Measurements from ENCODE around the gene DPYSL3.

The DPYSL3 gene

DNA sequence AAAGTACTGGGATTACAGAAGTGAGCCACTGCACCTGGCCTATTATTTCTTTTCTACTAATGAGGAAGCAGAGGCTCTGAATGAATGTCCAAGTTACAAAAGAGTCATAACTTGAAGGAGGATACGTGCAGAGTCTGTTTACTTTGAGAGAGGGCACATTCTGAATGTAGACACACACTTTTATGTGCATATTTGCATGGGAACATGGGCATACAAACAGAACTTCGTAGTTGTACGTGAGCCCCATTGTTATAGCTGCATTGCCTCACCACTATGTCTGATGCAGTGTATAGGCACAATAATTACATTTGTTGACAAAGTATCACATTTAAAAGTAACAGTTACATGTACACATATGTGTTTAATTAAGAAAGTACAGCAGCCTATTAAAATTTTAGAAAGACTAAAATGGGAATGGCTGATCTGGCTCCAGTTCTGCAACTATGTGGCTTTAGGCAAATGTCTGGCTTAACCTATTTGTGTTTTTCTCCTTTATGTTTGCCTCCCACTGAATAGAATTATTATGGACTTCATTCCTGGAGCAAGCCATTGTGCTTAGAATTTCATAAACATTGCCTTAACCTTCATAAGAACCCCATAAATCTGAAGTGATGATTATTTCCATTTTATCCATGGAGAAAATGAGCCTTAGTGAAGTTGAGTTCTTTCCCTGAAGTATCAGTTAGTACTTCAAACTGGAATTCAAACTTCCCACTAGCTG, 3.0 kb upstream of the DPYSL3 start:
- no peak for DNase-seq (ENCODE audit: low spot score)

DNA sequence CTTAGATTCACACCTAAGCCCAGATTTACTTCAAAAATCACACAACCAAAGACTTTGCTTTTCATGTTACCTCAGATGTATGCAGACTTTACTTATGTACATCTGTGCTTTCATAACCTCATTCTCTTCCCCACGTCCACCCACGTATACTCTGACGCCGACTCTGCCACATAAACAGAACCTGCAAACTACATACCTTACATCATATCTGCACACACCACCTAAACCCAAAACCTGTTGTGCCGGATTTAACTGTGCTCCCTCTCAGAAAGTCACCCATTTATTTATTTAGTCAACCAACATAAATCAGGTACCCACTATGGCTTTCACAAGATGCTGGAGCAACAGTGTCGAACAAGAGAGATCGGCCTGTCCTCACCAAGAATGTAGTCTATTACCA, 1.0 kb upstream of the DPYSL3 start:
- no peak for DNase-seq (ENCODE audit: low spot score)

DNA sequence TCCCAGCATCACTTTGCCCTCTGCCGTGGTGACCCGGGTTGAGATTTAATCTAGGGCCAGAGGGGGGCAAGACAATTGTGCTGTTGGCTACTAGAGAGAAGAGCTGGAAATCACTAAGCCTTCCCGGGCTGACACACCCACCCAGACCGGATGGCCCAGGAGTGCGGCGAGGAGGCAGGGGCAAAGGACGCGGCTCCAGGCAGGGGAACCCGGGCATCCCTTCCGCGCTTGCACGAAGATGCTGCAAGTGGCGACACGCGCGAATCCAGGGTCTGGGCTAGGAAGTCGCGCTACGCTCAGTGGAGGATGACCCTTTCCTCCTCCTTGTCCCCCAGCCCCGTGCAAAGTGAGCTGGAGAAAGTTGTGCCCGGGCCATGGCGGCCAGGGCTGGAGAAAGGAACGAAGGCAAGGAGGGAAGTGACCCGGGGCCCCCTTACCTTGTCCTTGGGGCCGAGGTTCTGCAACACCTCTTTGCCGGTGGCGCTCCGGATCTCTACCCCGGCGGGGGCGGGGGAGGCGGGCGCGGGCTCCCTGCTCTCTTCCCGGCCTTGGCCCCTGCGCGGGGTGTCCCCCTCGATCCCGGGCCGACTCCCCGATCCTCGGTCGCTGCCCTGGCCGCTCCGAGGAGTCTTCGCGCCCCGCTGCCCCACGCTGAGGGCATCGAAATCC, 693 bp downstream of the DPYSL3 start:
- DNase-seq (ENCODE audit: low spot score) = no peak

GRCh38 chr5:147508711-147509040, 1.2 kb downstream of the DPYSL3 start:
- no peak for DNase-seq (ENCODE audit: low spot score)

DNA sequence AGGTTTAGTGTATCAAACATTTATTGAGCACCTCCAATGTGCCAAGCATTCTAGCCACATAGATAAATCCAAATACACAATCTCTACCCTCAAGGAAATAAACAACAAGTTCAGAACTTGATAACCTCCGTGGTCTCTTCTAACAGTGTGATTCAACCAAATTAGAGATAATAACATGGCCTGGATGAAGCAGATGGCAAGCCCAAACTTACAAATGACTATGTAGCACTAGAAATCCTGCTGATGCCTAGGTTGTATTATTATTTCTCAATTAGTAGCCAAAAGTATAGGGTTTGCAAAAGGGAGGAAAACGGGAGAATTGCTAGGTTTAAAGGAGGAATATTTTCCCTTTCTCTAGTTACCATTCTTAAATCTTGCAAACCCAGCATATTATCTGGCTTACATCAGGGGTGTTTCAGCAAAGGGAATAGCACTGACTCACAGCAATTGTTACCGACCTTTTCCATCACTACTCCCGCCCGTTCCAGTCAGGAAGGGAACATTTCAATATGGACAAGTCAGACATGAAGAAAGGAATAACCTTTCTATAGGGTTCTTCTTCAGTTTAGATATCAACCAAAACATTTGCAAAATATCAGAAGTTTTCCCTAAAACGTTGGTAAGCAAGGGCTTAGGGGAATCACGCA, 2.3 kb downstream of the DPYSL3 start:
- DNase-seq (ENCODE audit: low spot score) = no peak

GRCh38 chr5:147504535-147504934, 5.3 kb downstream of the DPYSL3 start:
- no peak for DNase-seq (ENCODE audit: low spot score)

GRCh38 chr5:147504011-147504410, 5.9 kb downstream of the DPYSL3 start:
- DNase-seq (ENCODE audit: low spot score) = no peak

DNA sequence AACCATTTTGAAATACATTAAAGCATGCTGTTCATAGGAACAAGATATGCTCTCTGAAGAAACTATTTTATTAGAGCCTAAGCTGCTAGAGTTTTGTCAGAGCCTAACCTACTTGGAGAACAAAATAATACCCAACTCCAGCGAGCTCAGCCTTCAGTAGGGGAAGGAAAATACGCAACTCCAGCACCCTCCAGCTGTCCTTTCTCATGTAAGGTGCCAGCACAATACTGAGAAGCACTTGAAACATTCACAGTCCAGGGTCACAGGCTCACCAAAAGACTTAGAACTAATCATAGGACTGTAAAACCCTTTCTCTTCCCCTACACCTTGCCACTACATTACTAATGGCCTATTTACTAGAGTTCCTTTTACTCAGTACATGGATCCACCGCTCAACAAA, 18.9 kb downstream of the DPYSL3 start:
- DNase-seq (ENCODE audit: low spot score) = no peak

DNA sequence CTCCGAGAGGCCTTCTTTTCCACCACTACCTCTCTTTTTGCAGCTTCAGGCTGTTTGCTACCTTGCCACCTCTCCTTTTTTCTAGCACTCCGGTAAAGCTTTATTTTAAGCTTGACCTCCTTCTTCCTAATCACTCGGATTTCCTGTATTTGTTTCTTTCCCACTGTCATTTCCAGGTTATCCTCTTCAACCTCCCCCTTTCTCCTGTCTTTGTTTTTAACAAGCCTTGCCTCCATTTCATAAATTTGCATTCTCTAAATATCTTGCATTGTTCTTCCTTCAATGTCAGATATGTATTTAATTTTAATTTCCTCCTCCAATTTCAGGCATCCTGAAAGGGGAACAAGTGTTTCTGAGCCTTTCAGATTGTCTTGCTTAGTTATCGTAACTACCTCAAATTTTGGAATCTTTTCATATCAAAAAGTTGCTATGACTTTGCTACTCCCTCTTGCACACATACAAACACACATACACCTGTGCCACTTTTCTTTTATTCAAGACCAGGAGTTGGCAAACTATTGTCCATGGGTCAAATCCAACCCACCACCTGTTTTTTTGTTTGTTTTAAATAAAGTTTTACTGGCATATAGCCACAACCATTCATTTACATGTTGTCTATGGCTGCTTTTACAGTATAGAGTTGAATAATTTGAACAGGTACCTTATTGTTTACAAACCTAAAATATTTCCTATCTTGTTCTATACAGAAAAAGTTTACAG, 22.7 kb downstream of the DPYSL3 start:
- no peak for DNase-seq (ENCODE audit: low spot score)

DNA sequence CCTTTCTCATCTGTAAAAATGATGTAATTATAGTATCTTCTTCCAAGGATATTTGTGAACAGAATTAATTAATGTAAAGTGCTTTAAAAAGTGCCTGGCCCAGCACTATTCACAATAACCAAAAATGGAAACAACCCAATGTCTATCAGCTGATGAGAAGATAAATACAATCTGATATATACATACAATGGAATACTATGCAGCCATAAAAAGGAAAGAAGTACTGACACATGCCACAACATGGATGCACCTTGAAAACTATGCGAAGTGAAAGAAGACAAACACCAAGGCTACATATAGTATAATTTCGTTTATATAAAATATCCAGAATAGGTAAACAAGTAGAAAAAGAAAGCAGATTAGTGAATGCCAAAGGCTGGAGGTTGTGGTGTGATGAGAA, 24.1 kb downstream of the DPYSL3 start:
- no peak for DNase-seq (ENCODE audit: low spot score)

DNA sequence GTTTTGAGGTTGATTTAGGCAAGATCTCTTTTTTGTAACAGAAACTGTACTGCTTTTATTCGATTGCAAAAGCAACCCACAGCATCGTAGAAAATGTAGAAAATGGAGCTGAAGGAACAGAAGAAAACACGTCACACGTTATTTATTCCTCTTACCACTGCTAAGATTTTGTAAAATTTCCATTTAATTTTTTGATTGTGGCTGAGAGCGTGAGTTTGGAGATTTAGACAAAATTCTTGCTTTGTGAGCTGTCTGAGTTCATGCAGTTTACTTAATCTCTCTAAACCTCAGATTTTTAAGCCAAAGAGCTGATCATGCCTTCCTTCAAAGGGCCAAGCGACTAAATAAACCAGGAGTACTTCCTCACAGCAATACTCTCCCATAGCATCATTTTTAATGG, 24.8 kb downstream of the DPYSL3 start:
- no peak for DNase-seq (ENCODE audit: low spot score)

DNA sequence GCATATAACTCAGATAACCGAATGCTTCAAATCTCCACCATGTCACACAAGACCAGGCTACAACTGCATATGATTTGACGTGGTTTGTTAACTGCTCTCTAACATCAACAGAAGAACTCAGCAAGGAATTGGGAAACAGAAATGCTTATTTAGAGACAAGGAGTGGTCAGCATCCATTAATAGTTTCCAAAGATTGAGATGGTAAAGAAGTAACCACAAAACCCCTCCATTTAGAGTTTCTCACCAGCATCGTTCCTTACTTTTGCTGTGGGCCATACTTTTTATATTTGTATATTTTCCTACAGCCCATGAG, 25.2 kb downstream of the DPYSL3 start:
- no peak for DNase-seq (ENCODE audit: low spot score)

DNA sequence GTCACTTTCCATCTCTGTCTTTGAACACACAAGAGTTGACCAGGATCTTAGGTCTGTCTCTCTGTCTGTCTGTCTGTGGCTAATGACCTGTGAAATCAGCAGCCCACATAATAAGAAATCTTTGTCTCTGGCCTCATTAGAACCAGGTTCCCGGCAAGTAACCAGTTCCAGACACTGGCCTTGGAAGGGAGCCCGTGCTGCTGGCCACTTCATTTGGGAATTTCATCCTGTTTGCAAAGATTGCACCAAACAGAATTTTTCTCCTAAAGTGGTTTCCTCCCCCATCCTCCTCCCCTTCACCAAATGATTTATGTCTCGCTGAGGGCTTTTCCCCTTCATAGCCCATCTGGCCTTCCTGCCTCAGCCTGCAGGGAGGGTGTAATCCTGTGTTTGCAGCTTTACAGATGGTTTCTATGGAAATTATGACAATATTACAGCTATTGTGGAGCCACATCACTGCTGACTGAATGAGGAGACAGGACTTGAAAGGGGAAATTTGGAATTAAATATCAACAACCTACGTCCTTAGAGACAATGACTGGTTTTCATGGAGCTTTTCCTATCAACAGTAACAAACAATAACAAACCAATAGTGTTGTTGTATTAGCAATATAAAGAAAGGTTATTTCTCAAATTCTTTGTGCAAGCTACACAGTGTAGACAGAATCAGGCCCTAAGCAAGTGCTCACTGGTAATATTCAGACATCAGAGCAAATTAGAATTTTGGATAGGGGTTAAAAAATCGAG, 25.7 kb downstream of the DPYSL3 start:
- no peak for DNase-seq (ENCODE audit: low spot score)

DNA sequence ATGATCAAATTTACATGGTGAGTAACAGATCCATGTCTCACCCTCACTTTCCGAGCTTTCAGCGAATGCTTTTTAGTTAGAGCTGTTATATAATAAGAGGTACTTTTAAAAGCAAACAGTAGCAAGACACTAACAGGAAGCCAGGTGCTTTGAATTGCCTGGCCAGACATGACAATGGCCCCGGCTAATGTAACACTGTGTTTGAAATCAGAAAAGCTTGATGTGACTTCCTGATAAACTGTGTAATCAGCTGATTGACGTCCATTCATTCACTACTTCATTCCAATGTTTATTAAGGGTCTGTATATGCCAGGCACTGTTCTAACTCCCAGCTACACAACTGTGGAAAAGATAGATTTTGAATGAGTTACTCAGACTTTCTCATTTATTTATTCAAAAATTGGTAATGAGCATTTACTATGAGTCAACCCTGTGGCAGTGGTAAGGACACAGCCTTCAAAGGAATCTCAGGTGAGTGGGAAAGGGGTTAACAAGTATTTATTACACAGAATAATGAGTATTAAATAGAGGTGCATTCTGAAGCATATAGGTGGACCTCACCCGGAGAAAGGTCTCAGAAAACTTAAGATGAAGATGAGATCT, 26.6 kb downstream of the DPYSL3 start:
- DNase-seq (ENCODE audit: low spot score) = no peak

DNA sequence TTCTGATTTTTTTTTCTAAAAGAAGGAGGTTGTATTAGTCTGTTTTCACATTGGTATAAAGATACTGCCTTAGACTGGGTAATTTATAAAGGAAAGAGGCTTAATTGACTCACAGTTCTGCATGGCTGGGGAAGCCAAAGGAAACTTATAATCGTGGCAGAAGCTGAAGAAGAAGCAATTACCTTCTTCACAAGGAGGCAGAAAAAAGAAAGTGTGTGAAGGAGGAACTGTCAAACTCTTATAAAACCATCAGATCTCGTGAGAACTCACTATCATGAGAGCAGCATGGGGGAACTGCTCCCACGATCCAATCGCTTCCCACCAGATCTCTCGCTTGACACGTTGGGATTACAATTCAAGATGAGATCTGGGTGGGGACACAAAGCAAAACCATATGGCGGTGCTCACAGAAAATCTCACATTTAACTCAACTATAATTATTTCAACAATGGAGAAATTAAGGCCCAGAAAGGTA, 27.1 kb downstream of the DPYSL3 start:
- no peak for DNase-seq (ENCODE audit: low spot score)

GRCh38 chr5:147481874-147482705, 27.8 kb downstream of the DPYSL3 start:
- no peak for DNase-seq (ENCODE audit: low spot score)

DNA sequence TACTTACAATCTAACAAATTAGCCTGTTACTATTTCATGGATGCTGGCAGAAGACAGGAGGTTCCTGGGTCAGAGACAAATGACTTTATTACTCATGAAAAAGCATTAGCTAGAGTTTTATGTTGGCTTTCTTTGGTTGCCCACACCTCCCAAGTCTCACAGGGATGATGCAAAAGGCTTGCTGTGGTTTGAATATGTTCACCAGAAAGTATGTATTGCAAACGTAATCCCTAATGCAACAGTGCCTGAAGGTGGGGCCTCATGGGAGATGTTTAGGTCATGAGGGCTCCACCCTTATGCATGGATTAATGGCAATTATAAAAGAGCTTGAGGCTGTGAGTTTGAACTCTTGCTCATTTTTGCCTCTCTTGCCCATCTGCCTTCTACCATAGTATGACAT, 28.5 kb downstream of the DPYSL3 start:
- DNase-seq (ENCODE audit: low spot score) = no peak

- DNase-seq (ENCODE audit: low spot score) = no peak
Observed at GRCh38 chr5:147479949-147480348, 29.9 kb downstream of the DPYSL3 start.

DNA sequence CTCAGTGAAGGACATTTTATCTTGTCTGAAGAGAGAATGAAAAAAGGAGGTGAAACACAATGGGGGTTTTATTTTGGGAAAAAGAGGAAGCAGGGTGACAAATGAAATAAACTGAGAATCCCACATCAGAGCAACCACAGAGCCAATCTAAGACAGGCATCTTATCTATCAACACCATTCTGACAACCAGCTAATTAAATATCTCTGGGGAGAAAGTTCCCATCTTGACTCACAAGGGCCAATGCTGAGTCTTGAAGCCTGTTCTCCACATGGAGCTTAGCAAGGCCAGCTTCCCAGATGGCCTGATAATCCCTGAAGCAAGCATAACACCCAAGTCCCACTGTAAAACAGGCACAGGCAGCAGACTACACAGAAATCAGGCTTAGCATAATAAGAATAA, 30.4 kb downstream of the DPYSL3 start:
- no peak for DNase-seq (ENCODE audit: low spot score)

DNA sequence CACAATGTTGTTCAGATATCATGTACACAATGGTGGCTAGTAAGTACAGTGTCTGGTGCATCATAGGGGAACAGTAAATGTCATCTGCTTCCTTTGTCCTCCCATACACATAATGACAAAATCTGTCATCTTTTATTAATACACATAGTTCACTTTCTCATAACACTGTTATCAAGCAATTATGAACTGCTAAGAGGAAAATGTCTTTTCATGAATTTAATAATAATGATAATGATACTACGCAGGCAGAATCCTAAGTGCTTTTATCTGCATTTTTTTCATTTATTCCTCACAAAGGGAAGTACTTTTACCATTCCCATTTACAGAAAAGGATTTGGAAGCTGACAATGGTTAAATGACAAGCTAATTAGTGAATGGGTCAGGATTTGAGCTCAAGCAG, 35.7 kb downstream of the DPYSL3 start:
- no peak for DNase-seq (ENCODE audit: low spot score)

Measured in hematopoietic multipotent progenitor cell treated with erythropoietin and hydrocortisone succinate and interleukin-3 and kit ligand, for 17 days (in vitro differentiated cells).